Brain pericyte (primary cell): Measurements from ENCODE around the gene ADAMTS13.
A peak's percentile ranks its signal among the peaks of the same experiment; 100 is the strongest.
"Not testable (repeated sequence)": the region's sequence is repeated elsewhere in the genome, so short reads cannot be mapped to it uniquely, and the experiment has no call there.

Source experiments
- DNase-seq: peaks from one replicate; pipeline ENCODE4 v3.0.0-alpha.2; 2012; ENCODE audit warnings: low read depth, low spot score

The ADAMTS13 gene

GRCh38 chr9:133421615-133422542, at the start of gene ADAMTS13:
Gene ADAMTS13 (plus strand): TSS chr9:133422367. CDS start chr9:133422444, 77 bp downstream.
- DNase-seq, result no peak

- DNase-seq, result no peak
Measured at GRCh38 chr9:133374612-133375115, 47.5 kb upstream of the ADAMTS13 start.

DNA sequence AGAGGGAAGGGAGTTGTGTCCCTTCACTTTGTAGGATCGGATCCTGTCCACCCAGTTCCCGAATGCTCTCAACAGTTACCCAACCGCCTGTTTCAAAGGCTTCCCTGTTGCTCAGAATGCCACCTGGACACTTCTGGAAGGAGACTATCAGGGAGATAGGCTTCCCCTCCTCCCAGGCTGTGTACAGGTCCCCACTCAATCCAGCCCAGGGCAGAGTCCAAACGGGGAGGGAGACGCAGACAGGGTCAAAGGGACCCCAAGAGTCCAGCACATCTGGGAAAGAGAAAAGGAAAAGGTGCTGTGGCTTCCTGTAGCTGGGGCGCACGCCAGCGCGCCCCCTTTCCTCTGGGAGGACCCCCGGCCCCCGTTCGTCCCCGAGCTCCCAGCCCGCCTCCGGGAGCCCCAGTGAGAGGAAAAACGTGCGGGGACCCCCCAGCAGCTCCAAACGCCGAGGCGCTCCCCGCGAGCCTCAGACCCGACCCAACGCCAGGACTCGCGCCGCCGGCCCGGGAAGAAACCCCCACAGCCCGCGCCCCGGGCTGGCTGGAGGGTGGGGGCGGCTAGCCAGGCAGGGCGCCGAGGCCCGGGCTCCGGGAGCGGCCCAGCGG, 46.9 kb upstream of the ADAMTS13 start:
- DNase-seq, result no peak

GRCh38 chr9:133375724-133376654, 46.2 kb upstream of the ADAMTS13 start, which contains the start of the genes STKLD1 and SURF4:
Gene STKLD1 (plus strand): TSS chr9:133376366. CDS start chr9:133376474, 108 bp downstream.
Gene SURF4 (minus strand): TSS chr9:133376060. CDS start chr9:133375969, 91 bp downstream.
- DNase-seq, result peak; percentile 80

DNA sequence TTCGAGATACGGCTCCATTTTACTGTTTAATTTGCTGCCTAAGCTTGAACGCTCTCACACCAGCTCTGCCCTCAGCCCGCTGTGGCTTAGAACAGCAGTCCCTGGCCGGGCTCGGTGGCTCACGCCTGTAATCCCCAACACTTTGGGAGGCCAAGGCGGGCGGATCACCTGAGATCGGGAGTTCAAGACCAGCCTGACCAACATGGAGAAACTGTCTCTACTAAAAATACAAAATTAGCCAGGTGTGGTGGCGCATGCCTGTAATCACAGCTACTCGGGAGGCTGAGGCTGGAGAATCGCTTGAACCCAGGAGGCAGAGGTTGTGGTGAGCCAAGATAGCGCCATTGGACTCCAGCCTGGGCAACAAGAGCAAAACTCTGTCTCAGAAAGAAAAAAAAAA, 44.9 kb upstream of the ADAMTS13 start:
- DNase-seq, result not testable (repeated sequence)

DNA sequence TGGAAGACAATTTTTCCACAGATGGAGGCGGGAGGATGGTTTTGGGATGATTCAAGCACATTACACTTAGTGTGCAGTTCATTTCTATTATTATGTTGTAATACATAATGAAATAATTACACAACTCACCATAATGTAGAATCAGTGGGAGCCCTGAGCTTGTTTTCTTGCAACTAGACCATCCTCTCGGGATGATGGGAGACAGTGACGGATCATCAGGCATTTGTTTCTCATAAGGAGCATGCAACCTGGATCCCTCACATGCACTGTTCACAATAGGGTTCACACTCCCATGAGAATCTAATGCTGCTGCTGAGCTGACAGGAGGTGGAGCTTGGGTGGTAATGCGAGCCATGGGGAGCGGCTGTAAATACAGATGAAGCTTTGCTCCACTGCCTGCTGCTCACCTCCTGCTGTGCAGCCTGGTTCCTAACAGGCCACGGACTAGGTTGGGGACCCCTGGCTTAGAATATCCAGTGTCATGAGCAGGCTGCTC, 44.4 kb upstream of the ADAMTS13 start:
- peak; percentile 39 for DNase-seq

- no peak for DNase-seq
Measured at GRCh38 chr9:133378408-133378962, 43.7 kb upstream of the ADAMTS13 start.

DNA sequence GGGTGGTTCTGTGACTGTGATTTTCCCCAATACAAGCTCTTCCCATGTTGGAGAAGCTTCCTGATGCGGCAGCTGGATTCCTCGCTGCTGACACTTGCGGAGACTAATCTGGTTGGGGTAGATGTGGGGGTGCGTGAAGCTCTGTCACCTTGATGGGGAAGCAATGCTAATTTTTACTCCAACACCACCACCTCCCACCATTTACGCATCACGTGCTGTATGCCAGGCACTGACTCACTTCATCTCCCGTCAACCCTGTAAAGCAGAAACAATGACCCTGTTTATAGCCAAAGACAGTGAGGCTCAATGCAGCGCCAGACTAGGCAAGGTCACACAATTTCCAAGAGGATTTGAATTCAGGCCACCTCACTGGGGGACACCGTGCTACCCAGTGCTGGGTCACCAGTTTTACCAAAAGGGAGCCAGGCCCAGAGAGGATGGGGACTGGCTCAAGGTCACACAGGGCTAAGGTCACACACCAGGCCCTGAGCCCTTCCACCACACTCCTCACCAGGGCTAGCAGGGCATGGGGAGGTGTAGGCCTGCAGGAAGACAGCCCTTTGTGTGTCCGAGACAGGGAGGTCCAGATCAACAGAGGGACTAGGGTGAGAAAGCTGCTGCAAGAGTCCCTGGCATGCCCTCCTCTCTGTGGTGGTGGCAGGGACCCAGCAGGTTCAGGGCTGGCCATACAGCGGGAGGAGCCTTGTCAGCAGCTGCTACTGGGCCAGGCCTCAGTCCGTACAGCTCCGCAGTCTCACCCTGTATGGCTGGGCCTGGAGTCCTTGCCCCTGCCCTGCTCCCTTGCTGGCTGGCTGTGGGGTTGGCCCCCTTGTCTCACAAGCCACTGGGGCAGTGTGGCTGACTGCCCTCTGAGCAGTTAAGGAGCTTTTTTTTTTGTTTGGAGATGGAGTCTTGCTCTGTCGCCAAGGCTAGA, 42.7 kb upstream of the ADAMTS13 start:
- DNase-seq, result no peak

- DNase-seq, result no peak
Measured at GRCh38 chr9:133380734-133381133, 41.4 kb upstream of the ADAMTS13 start.

DNA sequence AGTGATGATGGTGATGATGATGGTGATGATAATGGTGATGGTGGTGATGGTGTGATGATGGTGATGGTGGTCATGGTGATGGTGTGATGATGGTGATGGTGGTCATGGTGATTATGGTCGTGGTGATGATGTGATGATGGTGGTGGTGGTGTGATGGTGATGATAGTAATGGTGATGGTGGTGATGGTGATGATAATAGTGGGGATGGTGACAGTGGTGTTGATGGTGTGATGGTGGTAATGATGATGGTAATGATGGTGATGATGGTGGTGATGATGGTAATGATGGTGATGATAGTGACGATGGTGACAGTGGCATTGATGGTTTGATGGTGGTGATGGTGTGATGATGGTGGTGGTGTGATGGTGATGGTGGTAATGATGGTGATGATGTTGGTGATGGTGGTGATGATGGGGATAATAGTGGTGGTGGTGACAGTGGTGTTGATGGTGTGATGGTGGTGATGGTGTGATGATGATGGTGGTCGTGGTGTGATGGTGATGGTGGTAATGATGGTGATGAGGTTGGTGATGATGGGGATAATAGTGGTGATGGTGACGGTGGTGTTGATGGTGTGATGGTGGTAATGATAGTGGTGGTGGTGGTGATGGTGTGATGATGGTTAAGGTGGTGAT, 39.5 kb upstream of the ADAMTS13 start:
- no peak for DNase-seq

DNA sequence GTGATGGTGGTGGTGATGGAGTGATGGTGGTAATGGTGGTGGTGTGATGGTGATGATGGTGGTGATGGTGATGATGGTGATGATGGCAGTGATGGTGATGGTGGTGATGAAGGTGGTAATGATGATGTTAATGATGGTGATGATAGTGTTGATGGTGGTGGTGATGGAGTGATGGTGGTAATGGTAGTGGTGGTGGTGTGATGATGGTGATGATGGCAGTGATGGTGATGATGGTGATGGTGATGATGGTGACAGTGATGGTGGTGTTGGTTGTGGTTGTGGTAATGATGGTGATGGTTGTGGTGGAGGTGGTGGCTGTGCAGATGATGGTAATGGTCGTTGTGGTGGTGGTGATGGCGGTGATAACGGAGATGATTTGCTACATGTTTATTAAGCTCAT, 38.7 kb upstream of the ADAMTS13 start:
- no peak for DNase-seq

GRCh38 chr9:133384736-133385321, 37.3 kb upstream of the ADAMTS13 start:
- no peak for DNase-seq

DNA sequence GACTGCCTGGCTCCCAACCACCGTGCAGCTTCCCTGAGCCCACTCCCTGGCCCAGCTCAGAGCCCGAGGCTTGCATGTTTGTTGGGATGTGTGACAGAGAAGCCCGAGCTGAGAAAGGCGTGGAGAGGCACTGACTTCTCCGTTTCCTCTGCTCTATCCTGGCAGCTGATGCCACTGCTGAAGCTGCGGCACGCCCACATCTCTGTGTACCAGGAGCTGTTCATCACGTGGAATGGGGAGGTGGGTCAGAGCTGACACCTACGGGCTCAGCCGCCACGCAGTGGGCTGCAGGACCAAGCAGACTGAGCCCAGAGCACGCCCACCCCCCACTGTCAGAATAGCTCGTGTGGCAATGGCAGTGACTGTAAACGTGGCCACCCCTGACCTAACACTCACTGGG, 36.7 kb upstream of the ADAMTS13 start:
- no peak for DNase-seq

DNA sequence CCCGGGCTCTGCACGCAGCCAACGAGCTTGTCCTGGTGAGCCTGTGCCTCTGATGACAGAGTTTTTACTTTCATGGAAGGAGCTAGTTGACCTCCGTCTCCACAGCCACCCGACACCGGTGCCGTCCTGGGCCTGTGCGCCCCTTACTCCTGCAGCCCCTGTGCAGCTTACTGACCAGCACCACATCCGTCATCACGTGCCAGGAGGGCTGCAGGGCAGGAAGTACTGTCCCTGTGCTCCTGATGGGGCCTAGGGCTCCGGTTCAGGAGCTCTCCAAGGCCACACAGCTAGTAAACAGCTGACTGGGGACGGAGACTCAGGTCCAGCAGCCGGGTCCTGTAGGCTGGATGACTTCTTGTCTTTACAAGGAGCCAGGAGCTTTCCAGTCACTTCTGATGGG, 35.8 kb upstream of the ADAMTS13 start:
- no peak for DNase-seq

- DNase-seq, result no peak
Measured at GRCh38 chr9:133387680-133388079, 34.5 kb upstream of the ADAMTS13 start.

DNA sequence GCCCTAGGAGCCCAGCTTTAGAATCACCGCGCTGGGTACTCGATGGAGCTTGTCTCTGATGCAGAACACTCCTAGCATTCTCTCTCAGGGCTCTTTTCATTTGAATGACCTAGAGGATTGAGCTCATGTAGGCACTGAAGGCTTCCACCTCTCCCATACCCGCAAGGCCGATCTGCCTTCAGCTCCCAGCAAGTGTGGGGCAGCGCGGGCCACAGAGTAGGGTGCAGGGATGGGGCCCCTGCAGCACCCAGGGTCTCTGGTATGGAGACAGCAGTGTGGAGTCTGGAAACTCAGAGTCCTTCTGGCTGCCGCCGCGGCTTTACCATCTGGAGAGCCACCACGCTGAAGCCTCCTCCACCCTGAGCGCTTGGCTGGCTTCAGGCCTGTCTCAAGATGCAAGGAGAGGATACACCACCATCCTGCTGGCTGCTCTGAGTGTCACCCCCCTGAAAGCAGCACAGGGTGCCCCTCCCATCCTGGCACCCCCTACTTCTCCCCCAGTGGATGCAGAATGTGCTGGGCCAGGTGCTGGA, 33.1 kb upstream of the ADAMTS13 start:
- no peak for DNase-seq

DNA sequence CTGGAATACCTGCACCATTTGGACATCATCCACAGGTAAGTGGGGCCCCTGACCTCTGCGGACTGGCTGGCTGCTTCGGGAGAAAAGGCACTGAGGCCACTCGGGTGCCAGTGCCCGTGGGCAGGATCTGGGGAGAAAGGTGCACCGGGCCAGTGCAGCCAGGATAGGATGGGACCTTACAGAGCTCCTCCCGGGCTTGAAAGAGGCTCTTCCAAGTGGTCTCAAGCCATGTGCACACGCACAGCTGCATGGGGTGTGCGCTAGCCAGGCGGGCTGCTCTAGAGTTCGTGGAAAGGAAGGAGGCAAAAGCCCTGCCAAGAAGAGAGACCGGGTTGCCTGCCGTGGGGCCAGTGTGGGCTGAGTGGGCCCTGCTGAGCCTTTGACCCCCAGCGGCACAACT, 32.6 kb upstream of the ADAMTS13 start:
- DNase-seq, result no peak

GRCh38 chr9:133390713-133391112, 31.5 kb upstream of the ADAMTS13 start:
- DNase-seq, result no peak

- DNase-seq, result not testable (repeated sequence)
Measured at GRCh38 chr9:133391449-133391848, 30.7 kb upstream of the ADAMTS13 start.
